ENCODE data around the gene IL17C.

DNA sequence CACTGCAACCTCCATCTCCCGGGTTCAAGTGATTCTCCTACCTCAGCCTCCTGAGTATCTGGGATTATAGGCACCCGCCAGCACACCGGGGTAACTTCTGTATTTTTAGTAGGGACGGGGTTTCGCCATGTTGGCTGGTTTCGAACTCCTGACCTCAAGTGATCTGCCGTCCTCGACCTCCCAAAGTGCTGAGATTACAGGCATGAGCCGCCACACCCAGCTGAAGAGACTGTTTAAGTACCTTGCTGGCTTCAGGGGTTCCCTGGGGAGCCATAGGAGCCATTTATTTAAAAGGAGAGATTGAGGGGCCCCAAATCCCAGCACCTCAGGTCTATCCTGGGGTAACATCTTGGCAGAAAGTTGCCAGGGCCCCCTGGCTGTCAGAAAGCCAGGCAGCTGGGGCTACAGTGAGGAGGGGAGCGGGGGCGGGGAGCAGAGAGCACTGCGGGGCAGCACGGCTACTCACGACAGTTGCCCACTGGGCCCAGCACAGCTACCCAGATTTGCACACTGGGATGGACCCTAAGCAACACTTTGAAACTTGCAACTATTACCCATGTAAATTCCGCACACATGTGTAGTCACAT is 46.3 kb downstream of the IL17C start:
- TF ChIP-seq, protein P1, sequence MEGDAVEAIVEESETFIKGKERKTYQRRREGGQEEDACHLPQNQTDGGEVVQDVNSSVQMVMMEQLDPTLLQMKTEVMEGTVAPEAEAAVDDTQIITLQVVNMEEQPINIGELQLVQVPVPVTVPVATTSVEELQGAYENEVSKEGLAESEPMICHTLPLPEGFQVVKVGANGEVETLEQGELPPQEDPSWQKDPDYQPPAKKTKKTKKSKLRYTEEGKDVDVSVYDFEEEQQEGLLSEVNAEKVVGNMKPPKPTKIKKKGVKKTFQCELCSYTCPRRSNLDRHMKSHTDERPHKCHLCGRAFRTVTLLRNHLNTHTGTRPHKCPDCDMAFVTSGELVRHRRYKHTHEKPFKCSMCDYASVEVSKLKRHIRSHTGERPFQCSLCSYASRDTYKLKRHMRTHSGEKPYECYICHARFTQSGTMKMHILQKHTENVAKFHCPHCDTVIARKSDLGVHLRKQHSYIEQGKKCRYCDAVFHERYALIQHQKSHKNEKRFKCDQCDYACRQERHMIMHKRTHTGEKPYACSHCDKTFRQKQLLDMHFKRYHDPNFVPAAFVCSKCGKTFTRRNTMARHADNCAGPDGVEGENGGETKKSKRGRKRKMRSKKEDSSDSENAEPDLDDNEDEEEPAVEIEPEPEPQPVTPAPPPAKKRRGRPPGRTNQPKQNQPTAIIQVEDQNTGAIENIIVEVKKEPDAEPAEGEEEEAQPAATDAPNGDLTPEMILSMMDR (IDR thresholded peaks at IDR 0.05; ENCODE audit: insufficient read depth, low read length, poor library complexity, severe bottlenecking): no peak
- no peak for TF ChIP-seq EZH2phosphoT487 (conservative IDR thresholded peaks at IDR 0.05; ENCODE audit: low read length)

All from SU-DHL-6 (cell line).